Kidney (tissue), 14 donors: ENCODE results near the gene EEF1AKMT4. TPM values are rescaled to one million over a fixed set of nuclear protein-coding genes. Genes with fewer than 3 reads are reported as not detected.

Source experiments
- DNase-seq, 5 donors: peaks; one replicate each; pipeline ENCODE4 v3.0.0-alpha.2; 2013 to 2020
- FAIRE-seq: peaks from 2 replicates; lab custom pipeline; 2012; peaks lifted over from hg19 to GRCh38; lab: Jason Lieb, UNC
- H3K27ac ChIP-seq, 2 donors: one replicate each; pipeline ENCODE4 v1.7.0; 2013; ENCODE audit warnings: low read depth in 2 of 2, low read length in 2 of 2, inconsistent platforms in 1 of 2
- H3K27me3 ChIP-seq: one replicate; pipeline ENCODE4 v1.7.1; 2013; ENCODE audit warnings: low read length, inconsistent platforms; ENCODE audit not compliant: control insufficient read depth, insufficient read depth
- H3K36me3 ChIP-seq, 3 donors: one replicate each; pipeline versions ENCODE4 v1.7.0 to v1.7.1; 2013; ENCODE audit warnings: low read length in 3 of 3, control low read depth in 1 of 3, inconsistent platforms in 1 of 3; ENCODE audit not compliant: insufficient read depth in 3 of 3, control insufficient read depth in 2 of 3
- H3K4me1 ChIP-seq, 3 donors: one replicate each; pipeline versions ENCODE4 v1.7.0 to v1.7.1; 2013; ENCODE audit warnings: low read length in 3 of 3, inconsistent platforms in 1 of 3, low read depth in 1 of 3; ENCODE audit not compliant: control insufficient read depth in 2 of 3, insufficient read depth in 2 of 3
- H3K4me3 ChIP-seq, 3 donors: one replicate each; pipeline versions ENCODE4 v1.7.0 to v1.8.1; 2013; ENCODE audit warnings: low read length in 3 of 3, control low read depth in 1 of 3, inconsistent platforms in 1 of 3
- H3K9ac ChIP-seq, 3 donors: one replicate each; pipeline versions ENCODE4 v1.7.0 to v1.7.1; 2013; ENCODE audit warnings: low read length in 3 of 3, control low read depth in 1 of 3, inconsistent platforms in 1 of 3
- H3K9me3 ChIP-seq, 3 donors: one replicate each; pipeline versions ENCODE4 v1.7.0 to v1.7.1; 2013; ENCODE audit warnings: low read length in 3 of 3, control low read depth in 1 of 3, inconsistent platforms in 1 of 3; ENCODE audit not compliant: control insufficient read depth in 2 of 3, insufficient read depth in 1 of 3
- CTCF ChIP-seq: IDR thresholded peaks from 3 replicates; pipeline ENCODE4 v1.5.1; 2012; ENCODE audit warnings: mild to moderate bottlenecking, moderate library complexity, borderline replicate concordance; ENCODE audit not compliant: insufficient read depth; ENCODE audit errors: extremely low read depth
- intact Hi-C: fragments of 100-400 bp; cut with DNase I; formaldehyde crosslinking; loops from one replicate; pipeline ENCODE4 v1.11.1; 2022
- polyA plus RNA-seq: library from polyadenylated mRNA; stranded (reverse); fragments of 350-450 nt; fragmentation: Illumina TruSeq; extraction: RNeasy Lipid Tissue Mini Kit (QIAGEN cat#74804); gene quantifications from one replicate; pipeline ENCODE4 v1.2.3, GENCODE V29; 2014; ENCODE audit warnings: low read depth, low replicate concordance; ENCODE audit not compliant: insufficient read depth
- total RNA-seq: library from RNA; stranded (reverse); fragmentation: NEBNext Ultra II Directional; extraction: Animal tissue kit (Norgen Biotek cat#: 25700); gene quantifications from one replicate; pipeline ENCODE4 v1.2.1, GENCODE V29; 2021
- donor health status: control.
- donor health status: control.
- donor health status: control.
- donor health status: control.
- donor health status: control.
- donor health status: DM: yes; HTN: yes; CAD: no.
- donor health status: Normal renal cell carcinoma (clear cell type).

Gene EEF1AKMT4
- total and polyA plus RNA-seq, 2 donors from 2014 or later: 2.8 to 6.1 TPM

GRCh38 chr3:184230603-184231528 is 18.6 kb upstream of the EEF1AKMT4 start:
- Histone ChIP-seq H3K4me3 (no peak overlapping the region), H3K9ac (no peak overlapping the region), H3K9me3 (no peaks in the 10 kb centered on the region), H3K4me1 (peaks cover 0 to 14% (median 0%) of the 10 kb centered on the region in 3 donors), H3K27ac (no peak overlapping the region), H3K36me3 (no peaks in the 10 kb centered on the region), H3K27me3 (peaks cover 21% of the 10 kb centered on the region)
- FAIRE-seq: no peak
- DNase-seq: peak in 2 of 5 donors; percentile 37 to 72
- TF ChIP-seq CTCF: no peak
- intact Hi-C loops: no loop called here

GRCh38 chr3:184231671-184232070 is 17.8 kb upstream of the EEF1AKMT4 start:
- intact Hi-C loops: no loop called here
- Histone ChIP-seq H3K36me3 (no peaks in the 10 kb centered on the region), H3K4me1 (peaks cover 0 to 14% (median 0%) of the 10 kb centered on the region in 3 donors), H3K4me3 (no peak overlapping the region), H3K9me3 (no peaks in the 10 kb centered on the region), H3K9ac (no peak overlapping the region), H3K27ac (no peak overlapping the region), H3K27me3 (peaks cover 21% of the 10 kb centered on the region)
- TF ChIP-seq CTCF: no peak
- no peak for FAIRE-seq
- no peak for DNase-seq

GRCh38 chr3:184233127-184233843 is 16.2 kb upstream of the EEF1AKMT4 start:
- intact Hi-C loops: no loop called here
- no peaks in the 10 kb centered on the region for H3K9me3 ChIP-seq
- no peak for DNase-seq
- H3K4me3 ChIP-seq: no peak overlapping the region
- H3K4me1 ChIP-seq: peaks cover 0 to 14% (median 0%) of the 10 kb centered on the region in 3 donors
- H3K27ac ChIP-seq: no peak overlapping the region
- FAIRE-seq: no peak
- no peak overlapping the region for H3K9ac ChIP-seq
- no peaks in the 10 kb centered on the region for H3K36me3 ChIP-seq
- no peak for TF ChIP-seq CTCF
- peaks cover 16% of the 10 kb centered on the region for H3K27me3 ChIP-seq
